Right lobe of liver (tissue), 4 donors: ENCODE data around the gene GATA5.

Experiments
- POLR2A ChIP-seq: fragments of 450-650 bp; IDR thresholded peaks from one replicate; pipeline ENCODE4 v1.6.1; 2017; ENCODE audit warnings: antibody characterized with exemption, mild to moderate bottlenecking
- TF ChIP-seq, protein P1 (sequence below), 4 donors: fragments of 200-600 bp in 3 of 4; fragments of 450-650 bp in 1 of 4; IDR thresholded peaks; one replicate each; pipeline versions ENCODE4 v1.5.1 to v1.8.0; 2016 to 2022; ENCODE audit warnings: antibody characterized with exemption in 4 of 4, mild to moderate bottlenecking in 2 of 4
- donor health status: DM: no; HTN: no; CAD: no.
- donor health status: DM: no; HTN: no; CAD: no.
- donor health status: DM: no; HTN: yes; CAD: no.

DNA sequence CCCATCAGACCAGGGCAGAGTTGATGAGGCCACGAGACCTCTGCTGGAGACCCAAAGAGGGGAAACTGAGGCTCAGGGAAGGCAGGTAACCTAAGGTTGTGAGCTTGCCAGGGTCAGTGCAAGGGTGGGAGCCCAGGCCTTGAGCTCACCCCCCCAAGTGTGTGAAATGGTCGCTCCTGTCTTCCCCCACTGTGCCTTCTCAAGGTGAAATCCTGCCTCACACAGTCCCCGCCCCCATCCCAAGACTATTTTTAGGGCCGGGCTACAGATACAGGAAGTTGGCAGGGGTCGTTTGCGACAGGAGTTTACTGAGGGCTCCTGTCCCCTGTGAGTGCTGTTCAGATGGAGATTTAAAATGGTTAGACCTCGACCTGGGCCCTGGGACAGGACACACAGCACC, 18.7 kb upstream of the GATA5 start:
- TF ChIP-seq, protein P1, sequence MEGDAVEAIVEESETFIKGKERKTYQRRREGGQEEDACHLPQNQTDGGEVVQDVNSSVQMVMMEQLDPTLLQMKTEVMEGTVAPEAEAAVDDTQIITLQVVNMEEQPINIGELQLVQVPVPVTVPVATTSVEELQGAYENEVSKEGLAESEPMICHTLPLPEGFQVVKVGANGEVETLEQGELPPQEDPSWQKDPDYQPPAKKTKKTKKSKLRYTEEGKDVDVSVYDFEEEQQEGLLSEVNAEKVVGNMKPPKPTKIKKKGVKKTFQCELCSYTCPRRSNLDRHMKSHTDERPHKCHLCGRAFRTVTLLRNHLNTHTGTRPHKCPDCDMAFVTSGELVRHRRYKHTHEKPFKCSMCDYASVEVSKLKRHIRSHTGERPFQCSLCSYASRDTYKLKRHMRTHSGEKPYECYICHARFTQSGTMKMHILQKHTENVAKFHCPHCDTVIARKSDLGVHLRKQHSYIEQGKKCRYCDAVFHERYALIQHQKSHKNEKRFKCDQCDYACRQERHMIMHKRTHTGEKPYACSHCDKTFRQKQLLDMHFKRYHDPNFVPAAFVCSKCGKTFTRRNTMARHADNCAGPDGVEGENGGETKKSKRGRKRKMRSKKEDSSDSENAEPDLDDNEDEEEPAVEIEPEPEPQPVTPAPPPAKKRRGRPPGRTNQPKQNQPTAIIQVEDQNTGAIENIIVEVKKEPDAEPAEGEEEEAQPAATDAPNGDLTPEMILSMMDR (IDR thresholded peaks at IDR 0.05), result no peak
- TF ChIP-seq POLR2A, result no peak
